Measurements from ENCODE around the gene ENPEP. TPM values are rescaled to one million over a fixed set of nuclear protein-coding genes. Genes with fewer than 3 reads are reported as not detected.

Gene ENPEP
- polyA plus RNA-seq, 1 experiment: 0.14 TPM

- TF ChIP-seq, protein P1, sequence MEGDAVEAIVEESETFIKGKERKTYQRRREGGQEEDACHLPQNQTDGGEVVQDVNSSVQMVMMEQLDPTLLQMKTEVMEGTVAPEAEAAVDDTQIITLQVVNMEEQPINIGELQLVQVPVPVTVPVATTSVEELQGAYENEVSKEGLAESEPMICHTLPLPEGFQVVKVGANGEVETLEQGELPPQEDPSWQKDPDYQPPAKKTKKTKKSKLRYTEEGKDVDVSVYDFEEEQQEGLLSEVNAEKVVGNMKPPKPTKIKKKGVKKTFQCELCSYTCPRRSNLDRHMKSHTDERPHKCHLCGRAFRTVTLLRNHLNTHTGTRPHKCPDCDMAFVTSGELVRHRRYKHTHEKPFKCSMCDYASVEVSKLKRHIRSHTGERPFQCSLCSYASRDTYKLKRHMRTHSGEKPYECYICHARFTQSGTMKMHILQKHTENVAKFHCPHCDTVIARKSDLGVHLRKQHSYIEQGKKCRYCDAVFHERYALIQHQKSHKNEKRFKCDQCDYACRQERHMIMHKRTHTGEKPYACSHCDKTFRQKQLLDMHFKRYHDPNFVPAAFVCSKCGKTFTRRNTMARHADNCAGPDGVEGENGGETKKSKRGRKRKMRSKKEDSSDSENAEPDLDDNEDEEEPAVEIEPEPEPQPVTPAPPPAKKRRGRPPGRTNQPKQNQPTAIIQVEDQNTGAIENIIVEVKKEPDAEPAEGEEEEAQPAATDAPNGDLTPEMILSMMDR (IDR thresholded peaks at IDR 0.05; ENCODE audit: low read depth, low read length): no peak
- no peak overlapping the region for H3K27ac ChIP-seq (ENCODE audit: low read depth, low read length)
- no peak for DNase-seq (ENCODE audit: low read depth, low spot score)
- ChIA-PET CTCF (interaction anchor here (1.0 to 4.0 kb wide), 4 partner anchors 15 to 534 kb away, joined by 4 to 31 read pairs (median 7); no protein-coding TSS in a partner anchor), POLR2A (no interaction called here)
- no peaks in the 10 kb centered on the region for H3K9me3 ChIP-seq (ENCODE audit: control insufficient read depth, insufficient read depth, low read length)
- H3K4me3 ChIP-seq (ENCODE audit: low read depth, low read length): no peak overlapping the region
- no peaks in the 10 kb centered on the region for H3K27me3 ChIP-seq (ENCODE audit: control insufficient read depth, insufficient read depth, low read length)
Observed at GRCh38 chr4:110532901-110533589, 57.1 kb downstream of the ENPEP start.

GRCh38 chr4:110533590-110533910, 57.6 kb downstream of the ENPEP start:
- CTCF ChIA-PET: interaction anchor here (0.6 to 4.0 kb wide), 5 partner anchors 16 to 534 kb away, joined by 4 to 31 read pairs (median 6); no protein-coding TSS in a partner anchor
- POLR2A ChIA-PET: no interaction called here
- Histone ChIP-seq H3K27me3 (ENCODE audit: control insufficient read depth, insufficient read depth, low read length) (no peaks in the 10 kb centered on the region), H3K9me3 (ENCODE audit: control insufficient read depth, insufficient read depth, low read length) (no peaks in the 10 kb centered on the region), H3K4me3 (ENCODE audit: low read depth, low read length) (no peak overlapping the region), H3K27ac (ENCODE audit: low read depth, low read length) (no peak overlapping the region)
- no peak for DNase-seq (ENCODE audit: low read depth, low spot score)
- TF ChIP-seq, protein P1 (IDR thresholded peaks at IDR 0.05; ENCODE audit: low read depth, low read length): no peak

DNA sequence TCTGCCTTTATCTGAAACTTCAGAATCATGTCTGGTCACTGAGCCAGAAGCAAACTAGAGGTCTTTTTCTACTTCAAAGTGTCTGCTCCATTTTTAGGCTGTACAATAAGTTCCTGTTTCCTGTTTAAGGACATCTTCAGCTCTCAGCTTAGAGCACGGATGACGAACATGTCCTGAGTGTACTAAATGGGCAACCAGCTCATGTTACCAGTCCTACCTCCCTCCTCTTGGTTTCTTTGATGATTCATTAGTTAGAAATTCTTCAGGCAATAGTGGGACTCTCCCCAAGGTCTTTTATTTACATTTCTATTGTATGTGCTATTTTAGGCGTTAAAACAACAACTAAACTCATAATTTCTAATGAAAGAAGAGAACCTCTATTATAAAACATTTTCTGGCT, 58.0 kb downstream of the ENPEP start:
- Histone ChIP-seq H3K27ac (ENCODE audit: low read depth, low read length) (no peak overlapping the region), H3K4me3 (ENCODE audit: low read depth, low read length) (no peak overlapping the region), H3K27me3 (ENCODE audit: control insufficient read depth, insufficient read depth, low read length) (no peaks in the 10 kb centered on the region), H3K9me3 (ENCODE audit: control insufficient read depth, insufficient read depth, low read length) (no peaks in the 10 kb centered on the region)
- CTCF ChIA-PET: interaction anchor here (0.6 to 4.0 kb wide), 9 partner anchors 16 to 1324 kb away, joined by 3 to 31 read pairs (median 4); no protein-coding TSS in a partner anchor
- POLR2A ChIA-PET: no interaction called here
- peak; percentile 86 for DNase-seq (ENCODE audit: low read depth, low spot score)
- TF ChIP-seq, protein P1 (IDR thresholded peaks at IDR 0.05; ENCODE audit: low read depth, low read length): no peak

- no peaks in the 10 kb centered on the region for H3K27me3 ChIP-seq (ENCODE audit: control insufficient read depth, insufficient read depth, low read length)
- CTCF ChIA-PET: interaction anchor here (2.0 kb wide), 1 partner anchor 46 kb away, joined by 5 read pairs; no protein-coding TSS in a partner anchor
- no peak for DNase-seq (ENCODE audit: low read depth, low spot score)
- POLR2A ChIA-PET: no interaction called here
- H3K27ac ChIP-seq (ENCODE audit: low read depth, low read length): peak overlapping the region; percentile 59
- H3K9me3 ChIP-seq (ENCODE audit: control insufficient read depth, insufficient read depth, low read length): no peaks in the 10 kb centered on the region
- no peak overlapping the region for H3K4me3 ChIP-seq (ENCODE audit: low read depth, low read length)
- TF ChIP-seq, protein P1 (IDR thresholded peaks at IDR 0.05; ENCODE audit: low read depth, low read length): no peak
Observed at GRCh38 chr4:110540581-110540980, 64.6 kb downstream of the ENPEP start.

DNA sequence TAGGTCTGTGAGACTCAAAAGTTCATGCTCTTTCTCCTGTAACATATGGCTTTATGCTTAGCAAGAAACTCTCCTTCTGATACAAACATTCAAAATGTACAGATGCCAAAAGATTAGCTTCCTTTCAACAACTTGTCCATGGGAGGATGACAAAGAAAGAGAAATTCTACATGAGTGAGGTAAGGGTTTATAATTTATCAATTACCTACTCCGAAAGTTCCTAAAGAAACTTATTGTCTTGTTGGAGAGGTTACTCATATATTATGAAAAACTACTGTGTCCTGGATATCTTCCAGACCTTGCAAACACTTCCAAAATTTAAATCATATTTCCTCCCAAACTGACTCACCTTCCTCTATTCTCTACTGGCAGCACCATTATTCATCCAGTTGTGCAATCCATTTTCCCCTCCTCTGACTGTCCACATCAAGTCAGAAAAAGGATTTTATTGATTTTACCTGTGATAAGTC, 65.1 kb downstream of the ENPEP start:
- Histone ChIP-seq H3K4me3 (ENCODE audit: low read depth, low read length) (no peak overlapping the region), H3K27ac (ENCODE audit: low read depth, low read length) (peak overlapping the region; percentile 59), H3K27me3 (ENCODE audit: control insufficient read depth, insufficient read depth, low read length) (no peaks in the 10 kb centered on the region), H3K9me3 (ENCODE audit: control insufficient read depth, insufficient read depth, low read length) (no peaks in the 10 kb centered on the region)
- ChIA-PET CTCF (interaction anchor here (2.0 kb wide), 1 partner anchor 45 kb away, joined by 5 read pairs; no protein-coding TSS in a partner anchor), POLR2A (no interaction called here)
- DNase-seq (ENCODE audit: low read depth, low spot score): no peak
- TF ChIP-seq, protein P1 (IDR thresholded peaks at IDR 0.05; ENCODE audit: low read depth, low read length): no peak

Data from AG04450 (cell line).